Measurements from ENCODE around the gene PCDHB4. TPM values are rescaled to one million over a fixed set of nuclear protein-coding genes. Genes with fewer than 3 reads are reported as not detected.
"Not testable (repeated sequence)": the region's sequence is repeated elsewhere in the genome, so short reads cannot be mapped to it uniquely, and the experiment has no call there.

Gene PCDHB4
- total RNA-seq, 3 donors from 2014 or later = not detected

DNA sequence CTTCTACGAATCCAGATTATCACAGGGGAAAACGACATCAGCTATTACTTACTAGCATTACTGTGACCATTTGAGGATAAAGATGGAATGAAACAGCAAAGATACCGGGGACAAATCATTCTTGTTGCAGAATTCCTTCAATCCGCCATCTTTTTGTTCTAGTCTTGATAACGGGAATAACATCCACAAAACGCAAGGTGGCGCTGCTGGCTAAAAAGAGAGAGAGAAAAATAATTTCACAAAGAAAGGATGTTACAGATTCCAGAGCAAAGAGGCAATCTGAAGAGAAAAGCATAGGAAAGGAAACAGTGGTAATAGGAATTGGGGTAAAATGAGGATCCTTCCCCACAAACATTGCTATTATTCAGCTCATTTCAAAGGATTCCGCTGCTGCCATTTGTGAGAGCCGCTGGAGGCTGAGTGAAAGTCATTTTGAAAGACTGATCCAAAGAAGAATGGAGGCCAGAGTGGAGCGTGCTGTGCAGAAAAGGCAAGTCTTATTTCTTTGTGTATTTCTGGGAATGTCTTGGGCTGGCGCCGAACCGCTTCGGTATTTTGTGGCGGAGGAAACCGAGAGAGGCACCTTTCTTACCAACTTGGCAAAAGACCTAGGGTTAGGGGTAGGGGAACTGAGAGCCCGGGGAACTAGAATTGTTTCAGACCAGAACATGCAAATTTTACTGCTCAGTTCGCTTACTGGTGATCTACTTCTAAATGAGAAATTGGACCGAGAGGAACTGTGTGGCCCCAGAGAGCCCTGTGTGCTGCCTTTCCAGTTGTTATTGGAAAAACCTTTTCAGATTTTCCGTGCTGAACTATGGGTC is 51.0 kb downstream of the PCDHB4 start, which contains the start of gene PCDHB7:
Gene PCDHB7 (plus strand): TSS at position 264 of the 824 bp plus-strand sequence. CDS start 192 bp downstream, at position 456.
- Mint-ChIP-seq H3K27me3 (ENCODE audit: low read depth) (peaks cover 33% of the 10 kb centered on the region), H3K4me3 (no peak within 1 kb of the TSS), H3K36me3 (ENCODE audit: insufficient read depth) (no peaks in the 10 kb centered on the region), H3K4me1 (ENCODE audit: low read depth) (peaks cover 4% of the 10 kb centered on the region), H3K9me3 (peaks cover 5% of the 10 kb centered on the region)
- ATAC-seq (no peak), DNase-seq (no peak)

DNA sequence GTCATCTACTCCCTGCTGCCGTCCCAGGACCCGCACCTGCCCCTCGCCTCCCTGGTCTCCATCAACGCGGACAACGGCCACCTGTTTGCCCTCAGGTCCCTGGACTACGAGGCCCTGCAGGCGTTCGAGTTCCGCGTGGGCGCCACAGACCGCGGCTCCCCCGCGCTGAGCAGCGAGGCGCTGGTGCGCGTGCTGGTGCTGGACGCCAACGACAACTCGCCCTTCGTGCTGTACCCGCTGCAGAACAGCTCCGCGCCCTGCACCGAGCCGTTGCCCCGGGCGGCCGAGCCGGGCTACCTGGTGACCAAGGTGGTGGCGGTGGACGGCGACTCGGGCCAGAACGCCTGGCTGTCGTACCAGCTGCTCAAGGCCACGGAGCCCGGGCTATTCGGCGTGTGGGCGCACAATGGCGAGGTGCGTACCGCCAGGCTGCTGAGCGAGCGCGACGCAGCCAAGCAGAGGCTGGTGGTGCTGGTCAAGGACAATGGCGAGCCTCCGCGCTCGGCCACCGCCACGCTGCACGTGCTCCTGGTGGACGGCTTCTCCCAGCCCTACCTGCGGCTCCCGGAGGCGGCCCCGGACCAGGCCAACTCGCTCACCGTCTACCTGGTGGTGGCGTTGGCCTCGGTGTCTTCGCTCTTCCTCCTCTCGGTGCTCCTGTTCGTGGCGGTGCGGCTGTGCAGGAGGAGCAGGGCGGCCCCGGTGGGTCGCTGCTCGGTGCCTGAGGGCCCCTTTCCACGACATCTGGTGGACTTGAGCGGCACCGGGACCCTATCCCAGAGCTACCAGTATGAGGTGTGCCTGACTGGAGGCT is 52.9 kb downstream of the PCDHB4 start:
- H3K36me3 Mint-ChIP-seq (ENCODE audit: insufficient read depth); ATAC-seq; H3K4me1 Mint-ChIP-seq (ENCODE audit: low read depth); H3K9me3 Mint-ChIP-seq; H3K4me3 Mint-ChIP-seq; DNase-seq: not testable (repeated sequence)
- H3K27me3 Mint-ChIP-seq (ENCODE audit: low read depth) = peaks cover 25% of the 10 kb centered on the region

Other genes with a start within 250 kb of the PCDHB4 start
- gene PCDHA12, start 246.5 kb upstream of the PCDHB4 start, total RNA-seq = not detected
- gene PCDHA13, start 239.7 kb upstream of the PCDHB4 start, total RNA-seq = not detected
- gene PCDHAC1, start 195.5 kb upstream of the PCDHB4 start, total RNA-seq = under 1 TPM in 1 of 3 donors, not detected in 2; 0.05 TPM
- not detected for gene PCDHAC2, start 155.3 kb upstream of the PCDHB4 start, total RNA-seq
- not detected for gene PCDHB1, start 70.4 kb upstream of the PCDHB4 start, total RNA-seq
- under 1 TPM in 1 of 3 donors, not detected in 2; 0.19 TPM for gene PCDHB2, start 27.2 kb upstream of the PCDHB4 start, total RNA-seq
- gene PCDHB3, start 21.3 kb upstream of the PCDHB4 start, total RNA-seq = not detected
- gene PCDHB5, start 13.4 kb downstream of the PCDHB4 start, total RNA-seq = under 1 TPM in 2 of 3 donors, not detected in 1; 0.13 to 0.16 TPM
- gene PCDHB6, start 28.2 kb downstream of the PCDHB4 start, total RNA-seq = under 1 TPM in 1 of 3 donors, not detected in 2; 0.05 TPM
- gene PCDHB7, start 50.8 kb downstream of the PCDHB4 start, total RNA-seq = not detected
- gene PCDHB8, start 56.0 kb downstream of the PCDHB4 start, total RNA-seq = not detected
- gene PCDHB16, start 60.6 kb downstream of the PCDHB4 start, total RNA-seq = not detected
- gene PCDHB9, start 65.3 kb downstream of the PCDHB4 start, total RNA-seq = not detected
- gene PCDHB10, start 70.5 kb downstream of the PCDHB4 start, total RNA-seq = under 1 TPM in 1 of 3 donors, not detected in 2; 0.08 TPM
- not detected for gene PCDHB11, start 77.8 kb downstream of the PCDHB4 start, total RNA-seq
- gene PCDHB12, start 86.9 kb downstream of the PCDHB4 start, total RNA-seq = not detected
- gene PCDHB13, start 92.1 kb downstream of the PCDHB4 start, total RNA-seq = under 1 TPM; 0.08 to 0.16 (median 0.10) TPM
- gene PCDHB14, start 101.5 kb downstream of the PCDHB4 start, total RNA-seq = under 1 TPM in 2 of 3 donors, not detected in 1; 0.08 TPM
- gene PCDHB15, start 123.6 kb downstream of the PCDHB4 start, total RNA-seq = under 1 TPM in 1 of 3 donors, not detected in 2; 0.08 TPM
- gene SLC25A2, start 182.2 kb downstream of the PCDHB4 start, total RNA-seq = under 1 TPM in 1 of 3 donors, not detected in 2; 0.18 TPM
- gene TAF7, start 199.0 kb downstream of the PCDHB4 start, total RNA-seq = 10 to 100 TPM; 64.8 to 73.8 (median 70.4) TPM
- gene PCDHGA1, start 208.7 kb downstream of the PCDHB4 start, total RNA-seq = under 1 TPM; 0.05 to 0.11 (median 0.11) TPM
- gene PCDHGA2, start 216.9 kb downstream of the PCDHB4 start, total RNA-seq = under 1 TPM in 1 of 3 donors, not detected in 2; 0.05 TPM
- gene PCDHGA3, start 222.0 kb downstream of the PCDHB4 start, total RNA-seq = not detected
- gene PCDHGB1, start 228.3 kb downstream of the PCDHB4 start, total RNA-seq = under 1 TPM in 1 of 3 donors, not detected in 2; 0.13 TPM
- gene PCDHGA4, start 233.2 kb downstream of the PCDHB4 start, total RNA-seq = under 1 TPM; 0.08 to 0.30 (median 0.08) TPM
- under 1 TPM; 0.13 to 0.43 (median 0.40) TPM for gene PCDHGB2, start 238.2 kb downstream of the PCDHB4 start, total RNA-seq
- under 1 TPM; 0.05 to 0.13 (median 0.08) TPM for gene PCDHGA5, start 242.3 kb downstream of the PCDHB4 start, total RNA-seq
- under 1 TPM; 0.10 to 0.19 (median 0.13) TPM for gene PCDHGB3, start 248.4 kb downstream of the PCDHB4 start, total RNA-seq

Data from activated T-cell treated with anti-CD3 and anti-CD28 coated beads, Interleukin-2, amount 50 U/mL, for 4 hours (primary cell).